Hematopoietic multipotent progenitor cell treated with erythropoietin and hydrocortisone succinate and interleukin-3 and kit ligand, for 8 days (in vitro differentiated cells): ENCODE data around the gene SAMD4A.
"Not testable (repeated sequence)": the region's sequence is repeated elsewhere in the genome, so short reads cannot be mapped to it uniquely, and the experiment has no call there.

Source experiments
- DNase-seq: peaks from one replicate; pipeline ENCODE4 v3.0.0-alpha.2; 2015

Gene SAMD4A

DNA sequence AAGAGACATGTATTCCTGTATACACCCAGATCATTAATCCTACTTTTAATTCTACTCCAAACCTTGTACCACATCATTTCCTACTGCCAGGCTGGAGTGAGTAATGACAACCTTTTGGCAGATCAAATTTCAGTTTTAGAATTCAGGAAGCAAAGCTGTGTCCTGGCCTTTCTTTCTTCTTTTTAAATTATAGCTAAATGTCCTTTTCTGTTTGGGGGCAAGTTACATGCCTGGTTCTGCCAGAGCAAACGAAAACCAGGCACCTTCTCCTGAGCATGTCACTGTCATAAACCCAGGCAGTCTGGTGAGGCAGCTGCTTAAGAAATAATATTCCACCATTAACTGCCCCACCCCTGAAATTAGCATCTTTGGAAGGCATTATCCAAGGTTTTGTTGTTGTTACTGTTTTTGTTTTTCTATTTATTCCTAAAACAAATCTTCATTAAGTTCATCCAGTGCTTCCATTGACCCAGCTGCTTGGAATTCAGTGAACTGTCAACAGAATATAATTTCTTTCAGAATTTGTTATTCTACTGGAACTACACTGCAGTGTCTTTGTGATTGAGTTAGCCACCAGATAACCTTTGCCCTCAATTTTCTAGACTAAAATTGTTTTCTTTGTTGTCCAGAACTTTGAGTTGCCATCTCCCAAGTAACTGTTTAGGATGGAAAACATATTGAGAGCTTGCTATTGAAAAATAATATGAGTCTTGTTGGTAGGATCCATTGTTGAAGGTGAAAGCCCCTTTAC lies 33.2 kb downstream of the SAMD4A start:
- DNase-seq: no peak

DNA sequence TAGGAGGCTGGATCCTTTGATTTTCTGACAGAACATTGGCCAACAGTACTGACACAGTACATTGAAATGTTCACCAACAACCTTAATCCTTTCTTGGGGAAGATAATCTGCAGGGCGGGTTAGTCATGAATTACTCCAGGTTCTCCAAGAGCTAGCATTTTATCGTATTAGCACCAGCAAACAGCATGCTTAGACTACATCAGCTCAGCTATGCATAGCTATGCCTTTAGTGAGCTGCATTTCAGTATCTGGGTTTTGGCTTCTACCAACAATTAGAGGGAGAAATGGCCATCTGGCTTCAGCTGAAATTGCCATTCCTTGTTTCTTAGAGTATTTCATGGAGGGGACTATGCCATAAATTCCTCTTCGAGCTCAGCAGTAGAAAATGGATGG lies 33.8 kb downstream of the SAMD4A start:
- DNase-seq: no peak

DNA sequence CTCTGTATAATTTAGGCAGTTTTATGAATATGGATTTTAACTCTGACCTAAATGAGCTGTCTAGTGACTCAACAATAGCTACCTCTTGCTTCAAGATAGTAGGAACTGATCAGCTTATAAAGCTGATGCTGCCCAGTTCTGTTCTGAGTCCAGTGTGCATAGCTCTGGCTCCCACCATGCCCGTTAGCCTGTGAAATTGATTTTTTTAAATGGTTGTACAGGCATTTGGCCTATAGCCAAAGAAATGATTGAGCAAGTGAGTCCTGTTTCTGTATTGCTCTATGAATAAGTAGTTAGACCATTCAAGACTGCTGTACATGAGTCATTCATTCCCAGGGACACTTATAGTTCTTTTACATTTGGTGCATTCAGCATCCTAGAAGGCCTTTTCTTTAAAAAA lies 36.4 kb downstream of the SAMD4A start:
- DNase-seq: no peak

DNA sequence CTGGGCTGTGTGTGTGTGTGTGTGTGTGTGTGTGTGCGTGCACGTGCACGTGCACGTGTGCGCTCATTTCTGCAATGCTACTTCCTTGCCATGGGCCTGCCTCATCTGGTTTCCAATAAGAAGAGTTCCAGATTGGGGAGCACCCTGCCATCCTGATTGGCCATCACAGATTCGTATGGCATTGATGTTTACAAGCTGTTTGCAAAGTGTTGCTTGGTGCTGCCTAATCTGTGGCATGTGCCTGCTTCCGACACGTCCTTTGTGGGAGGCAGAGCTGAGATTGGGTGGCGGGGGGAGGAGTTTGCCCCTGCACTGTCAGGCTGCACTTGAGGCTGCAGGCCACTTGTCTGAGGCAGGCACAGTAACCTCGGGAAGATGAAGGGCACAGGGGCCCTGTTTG lies 39.2 kb downstream of the SAMD4A start:
- DNase-seq: no peak

DNA sequence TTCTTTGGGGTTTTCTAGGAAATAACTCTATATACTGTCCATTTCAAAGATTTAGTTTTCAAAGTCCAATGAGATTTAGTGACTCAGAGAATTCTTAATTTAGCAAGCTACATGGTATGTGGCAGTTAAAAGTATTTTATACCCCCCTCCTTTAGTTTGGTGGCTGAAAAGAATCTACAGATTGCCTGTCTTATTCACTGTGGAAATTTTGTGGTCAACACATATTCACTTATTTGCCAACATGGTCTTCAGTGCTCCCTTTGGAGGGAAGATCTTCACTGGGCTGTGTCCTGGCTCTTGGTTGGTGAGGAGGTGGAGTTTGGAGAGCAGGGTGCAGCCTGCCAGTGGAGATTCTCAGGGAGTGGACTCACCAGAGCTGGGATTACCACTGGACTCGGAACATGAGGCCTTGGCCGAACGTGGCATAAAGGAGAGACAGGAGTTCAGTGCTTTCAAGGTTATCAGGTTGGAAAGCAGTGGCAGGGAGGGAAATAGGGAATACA lies 39.8 kb downstream of the SAMD4A start:
- no peak for DNase-seq

DNA sequence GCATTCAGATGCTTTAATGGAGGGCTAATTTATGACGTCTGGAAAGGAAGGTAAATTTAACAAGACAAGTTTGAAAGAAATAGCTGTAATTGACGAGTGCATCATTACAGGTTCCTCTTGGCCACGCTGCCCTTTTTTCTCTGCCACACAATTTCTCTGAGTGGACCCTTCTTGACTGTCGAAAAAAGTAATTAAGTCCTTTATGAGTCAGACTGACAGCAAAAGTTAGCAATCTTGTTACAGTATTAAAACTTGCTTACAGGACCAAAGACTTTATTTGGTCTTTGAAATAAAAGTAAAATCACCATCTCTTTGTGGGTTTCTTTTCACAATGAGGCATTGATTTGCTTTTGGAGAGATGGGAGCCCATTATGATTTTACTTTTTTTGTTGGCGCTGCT lies 42.6 kb downstream of the SAMD4A start:
- DNase-seq: no peak

DNA sequence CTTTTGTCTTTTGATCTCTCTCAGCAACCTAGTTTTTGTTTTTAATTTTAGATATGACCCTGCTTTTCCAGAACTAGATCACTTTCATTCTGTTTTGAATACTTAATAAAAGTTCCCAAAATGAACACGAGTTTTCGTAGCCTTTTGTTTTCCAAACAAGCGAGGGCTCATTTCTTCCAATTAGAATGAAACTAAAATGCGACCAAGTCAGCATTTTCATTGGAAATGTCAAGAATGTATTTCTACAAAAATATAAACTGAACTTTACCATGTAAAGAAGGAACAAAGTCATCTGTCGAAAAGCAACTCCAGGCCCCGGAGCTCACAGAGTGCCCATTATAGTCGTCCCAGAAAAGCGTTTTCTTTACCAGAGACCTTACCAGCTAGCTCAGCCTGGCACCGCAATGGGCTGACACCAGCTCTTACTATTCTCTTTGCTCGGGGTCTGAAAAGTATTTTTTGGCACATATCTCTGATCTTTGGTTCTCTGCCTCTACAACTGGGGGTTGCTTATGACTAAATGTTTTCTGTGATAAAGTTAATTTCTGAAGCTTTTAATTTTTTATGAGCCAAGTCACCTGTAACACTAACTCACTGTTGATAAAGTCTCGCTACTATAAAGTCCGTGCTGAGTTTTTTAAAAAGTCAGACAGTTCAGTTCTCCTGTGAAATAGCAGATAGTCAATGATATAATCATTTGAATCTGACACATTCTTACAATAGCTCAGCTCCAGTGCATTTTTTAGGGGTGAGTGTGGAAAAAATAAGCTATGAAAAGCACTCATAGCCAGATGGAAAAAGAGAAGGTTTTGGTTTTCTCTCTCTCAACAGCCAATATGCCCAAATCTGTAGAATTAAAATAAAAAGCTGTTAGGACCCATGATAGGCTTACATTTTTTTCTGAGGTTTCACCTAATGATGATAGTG lies 43.4 kb downstream of the SAMD4A start:
- no peak for DNase-seq

DNA sequence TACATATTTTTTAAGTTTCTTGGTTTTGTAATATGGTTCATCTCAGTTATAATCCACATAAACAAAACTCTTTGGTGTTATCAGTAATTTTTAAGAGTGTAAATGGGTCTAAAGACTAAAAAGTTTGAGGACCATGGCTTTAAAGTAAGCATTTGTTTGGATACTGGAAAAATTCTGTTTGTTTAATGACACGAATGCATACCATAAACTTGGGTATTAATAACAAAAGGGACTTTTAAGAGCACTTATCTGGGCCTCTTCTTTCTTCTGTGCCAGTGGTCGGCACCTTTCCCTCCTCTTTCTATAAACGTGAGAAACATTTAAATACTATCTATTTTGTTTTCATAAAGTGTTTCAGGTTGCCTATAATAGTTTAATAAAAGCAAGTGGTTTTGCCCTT lies 47.4 kb downstream of the SAMD4A start:
- DNase-seq: no peak

DNA sequence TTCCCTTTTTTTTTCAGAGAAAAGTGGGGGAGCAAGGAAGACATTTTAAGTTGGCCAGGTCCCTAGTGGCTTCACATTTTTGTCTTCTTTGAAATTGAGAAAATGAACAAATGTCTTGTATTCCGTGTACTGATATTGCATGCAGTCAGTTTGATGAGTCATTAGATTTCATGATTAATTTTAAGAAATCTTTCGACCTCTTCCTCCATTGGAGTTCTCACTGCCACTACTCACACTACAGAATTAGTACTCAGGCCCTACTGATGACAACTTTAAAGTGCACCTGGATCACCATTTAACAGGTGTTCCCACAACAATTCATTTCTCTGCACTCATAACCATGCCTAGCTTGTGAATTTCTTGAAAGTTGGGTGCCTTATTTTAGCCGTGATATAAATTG lies 50.5 kb downstream of the SAMD4A start:
- no peak for DNase-seq

DNA sequence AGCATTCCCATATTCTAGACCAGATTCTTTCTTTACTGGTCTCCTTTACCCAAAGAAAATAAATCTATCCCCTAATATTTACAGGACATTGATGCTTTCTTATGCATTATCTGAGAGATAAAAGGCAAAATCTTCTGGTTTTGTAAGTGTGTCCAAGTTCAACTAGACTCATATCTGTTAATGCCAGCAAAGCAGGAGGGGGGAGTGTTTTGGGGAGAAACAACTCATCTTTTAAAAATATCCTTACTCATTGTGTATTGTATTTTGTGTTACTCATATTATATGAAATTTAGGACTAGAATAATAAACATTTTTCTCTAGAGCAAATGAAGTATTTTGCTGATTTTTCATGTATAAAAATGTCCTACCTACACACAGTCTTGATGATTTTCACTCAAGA lies 54.8 kb downstream of the SAMD4A start:
- DNase-seq: no peak

DNA sequence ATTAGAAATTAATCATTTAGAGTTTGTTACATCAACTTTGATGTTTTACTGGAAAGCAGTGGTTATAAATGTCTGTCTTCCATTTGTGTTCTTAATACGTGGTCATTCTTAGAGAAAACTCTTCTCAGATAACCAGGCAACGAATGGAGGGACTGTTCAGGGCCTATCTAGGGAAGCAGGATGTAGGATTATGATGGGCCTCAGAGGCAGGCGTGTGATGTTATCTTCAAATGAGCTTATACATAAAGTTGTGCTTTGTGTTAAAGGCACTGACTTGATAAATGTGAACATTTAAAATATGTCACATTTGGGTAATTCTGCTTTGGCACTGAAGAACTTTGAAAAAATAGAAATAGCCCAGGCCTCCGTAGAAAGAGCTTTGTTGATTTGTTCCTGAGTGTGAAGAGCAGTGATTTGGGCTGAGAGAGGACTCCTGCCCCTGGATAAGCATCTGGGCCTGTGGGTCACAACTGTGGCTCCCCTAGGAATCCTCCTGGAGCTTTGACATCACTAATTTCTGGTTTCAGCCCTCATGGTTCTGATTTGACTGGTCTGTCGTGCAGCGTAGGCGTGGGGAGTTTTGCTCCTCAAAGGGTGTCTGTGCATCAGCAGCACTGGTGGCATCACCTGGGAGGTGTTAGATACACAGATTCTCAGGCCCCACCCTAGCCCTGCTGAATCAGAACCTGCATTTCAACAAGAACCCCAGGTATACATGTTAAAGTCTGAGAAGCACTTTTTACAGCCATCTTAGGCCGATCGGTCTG lies 55.4 kb downstream of the SAMD4A start:
- no peak for DNase-seq

DNA sequence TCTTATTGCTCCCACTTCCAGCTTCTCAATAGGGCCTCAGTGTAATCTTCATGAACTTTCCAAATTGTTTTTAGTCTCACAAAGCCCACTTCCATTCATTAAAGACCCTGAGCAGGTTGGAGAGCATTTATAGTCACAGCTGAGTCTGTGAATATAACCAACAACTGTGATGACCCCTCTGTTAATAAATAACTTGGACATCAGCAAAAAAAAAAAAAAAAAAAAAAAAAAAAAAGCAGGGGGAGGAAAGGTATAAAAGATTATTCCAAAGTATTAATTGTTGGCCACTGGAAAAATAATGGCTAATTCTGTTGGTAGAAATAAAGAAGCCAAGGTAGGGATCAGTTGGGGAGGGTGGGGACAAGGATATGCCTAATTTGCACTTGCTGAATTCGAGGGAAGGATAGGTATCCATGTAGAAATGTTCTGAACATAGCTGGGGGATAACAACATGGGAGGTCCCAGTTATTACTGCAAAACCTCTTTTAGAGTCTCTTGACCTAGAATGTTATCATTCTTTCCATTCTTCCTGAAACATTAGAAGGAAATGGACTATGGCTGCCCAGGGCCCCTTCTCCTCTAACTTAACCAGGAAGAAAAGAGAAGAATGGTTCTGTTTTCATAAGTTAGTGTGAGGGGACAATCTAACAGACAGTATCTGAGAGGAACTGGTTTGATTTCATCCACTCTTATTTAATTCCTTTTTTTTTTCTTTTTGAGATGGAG lies 56.5 kb downstream of the SAMD4A start:
- DNase-seq: no peak

DNA sequence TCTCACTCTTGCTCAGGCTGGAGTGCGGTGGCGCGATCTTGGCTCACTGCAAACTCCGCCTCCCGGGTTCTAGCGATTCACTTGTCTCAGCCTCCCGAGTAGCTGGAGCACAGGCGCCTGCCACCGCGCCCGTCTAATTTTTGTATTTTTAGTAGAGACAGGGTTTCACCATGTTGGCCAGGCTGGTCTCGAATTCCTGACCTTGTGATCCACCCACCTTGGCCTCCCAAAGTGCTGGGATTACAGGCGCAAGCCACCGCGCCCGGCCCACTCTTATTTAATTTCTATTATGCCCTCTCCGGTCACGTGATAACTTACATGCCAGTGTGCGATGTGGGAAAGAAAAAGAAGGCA lies 57.1 kb downstream of the SAMD4A start:
- DNase-seq: not testable (repeated sequence)

DNA sequence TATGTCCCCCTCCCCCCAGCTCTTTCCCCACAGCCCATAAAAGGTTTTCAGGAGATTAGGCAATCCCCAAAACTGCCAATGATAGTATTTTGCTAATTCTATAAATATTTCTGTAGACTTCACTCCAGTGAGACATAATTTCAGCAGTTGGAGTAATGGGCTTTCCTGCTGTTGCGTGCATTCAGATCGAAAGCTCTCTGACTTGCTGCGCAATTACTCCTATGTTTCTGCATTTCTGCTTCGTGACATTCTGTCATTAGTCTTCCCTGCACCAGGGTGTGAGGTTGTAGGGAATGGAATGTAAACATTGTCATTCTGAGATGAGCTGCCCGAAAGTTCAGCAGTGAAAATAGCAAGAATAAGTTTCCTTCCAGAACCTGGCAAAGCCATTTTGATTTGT lies 58.2 kb downstream of the SAMD4A start:
- no peak for DNase-seq

DNA sequence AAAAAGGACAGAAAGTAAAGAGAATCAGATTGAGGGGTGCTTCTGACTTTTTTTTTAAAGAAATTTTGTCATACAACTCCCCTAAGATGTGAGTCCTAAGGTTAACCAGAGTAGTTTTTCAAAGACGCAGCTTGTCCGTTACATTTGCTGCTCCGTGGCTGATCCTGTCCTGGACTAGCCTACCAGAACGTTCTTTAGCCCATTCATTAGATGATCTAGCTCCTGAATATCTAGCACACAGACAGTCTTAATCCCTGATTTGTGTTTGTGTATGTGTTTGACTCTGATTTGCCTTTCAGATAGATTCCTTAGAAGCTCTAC lies 60.3 kb downstream of the SAMD4A start:
- no peak for DNase-seq

DNA sequence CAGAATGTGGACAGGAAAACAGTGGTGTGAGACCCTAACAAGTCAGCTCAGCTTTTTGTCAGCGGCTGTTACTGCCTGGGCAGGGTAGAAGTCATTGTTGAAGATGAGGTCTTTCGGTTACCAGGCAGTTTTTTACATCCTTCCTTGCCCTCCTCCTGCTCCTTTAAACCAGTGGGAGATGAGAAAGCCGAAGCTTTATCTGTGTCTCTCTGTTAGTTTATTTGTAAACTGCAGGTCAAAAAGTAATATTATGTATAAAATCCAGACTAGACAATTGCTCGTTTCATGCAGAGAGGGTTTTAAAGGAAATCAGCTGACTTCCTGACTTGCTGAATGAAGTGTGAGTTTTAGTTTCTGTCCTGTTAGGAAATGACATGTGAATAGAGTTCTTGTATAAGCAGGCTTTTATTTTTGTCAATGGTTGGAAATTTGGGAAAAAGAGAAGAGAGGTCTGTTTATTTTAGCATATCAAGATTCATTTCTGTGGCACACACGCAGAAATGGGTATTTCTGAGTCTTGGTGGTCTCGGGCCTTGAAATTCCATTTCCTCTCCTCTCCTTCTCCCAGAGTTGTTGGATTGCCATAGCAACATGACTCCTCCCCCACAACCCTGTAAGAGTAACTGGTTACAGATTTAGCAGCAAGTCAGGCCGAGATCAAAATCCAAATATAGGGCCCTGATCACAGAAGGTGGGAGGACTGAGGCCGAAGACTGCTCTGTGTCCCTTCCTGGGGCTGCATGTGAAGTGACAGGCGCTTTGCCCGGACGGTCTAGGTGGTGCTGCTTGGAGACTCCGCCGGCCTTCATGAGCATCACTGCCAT lies 60.8 kb downstream of the SAMD4A start:
- no peak for DNase-seq

DNA sequence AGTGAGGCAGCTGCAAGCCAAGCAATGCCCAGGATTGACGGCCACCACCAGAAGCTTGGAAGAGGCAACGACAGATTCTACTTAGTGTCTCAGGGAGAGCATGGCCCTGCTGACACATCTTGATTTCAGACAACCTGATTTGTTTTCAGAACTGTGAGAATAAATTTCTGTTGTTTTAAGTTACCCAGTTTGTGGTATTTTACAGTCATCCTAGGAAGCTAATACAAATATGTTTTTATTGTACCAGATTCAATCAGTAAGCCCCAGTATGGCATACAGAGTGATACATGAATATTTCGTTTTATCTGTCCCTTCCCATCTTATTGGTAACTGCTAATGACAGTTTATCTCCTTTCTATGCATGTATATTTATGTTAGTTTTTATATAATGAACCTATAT lies 62.3 kb downstream of the SAMD4A start:
- no peak for DNase-seq

DNA sequence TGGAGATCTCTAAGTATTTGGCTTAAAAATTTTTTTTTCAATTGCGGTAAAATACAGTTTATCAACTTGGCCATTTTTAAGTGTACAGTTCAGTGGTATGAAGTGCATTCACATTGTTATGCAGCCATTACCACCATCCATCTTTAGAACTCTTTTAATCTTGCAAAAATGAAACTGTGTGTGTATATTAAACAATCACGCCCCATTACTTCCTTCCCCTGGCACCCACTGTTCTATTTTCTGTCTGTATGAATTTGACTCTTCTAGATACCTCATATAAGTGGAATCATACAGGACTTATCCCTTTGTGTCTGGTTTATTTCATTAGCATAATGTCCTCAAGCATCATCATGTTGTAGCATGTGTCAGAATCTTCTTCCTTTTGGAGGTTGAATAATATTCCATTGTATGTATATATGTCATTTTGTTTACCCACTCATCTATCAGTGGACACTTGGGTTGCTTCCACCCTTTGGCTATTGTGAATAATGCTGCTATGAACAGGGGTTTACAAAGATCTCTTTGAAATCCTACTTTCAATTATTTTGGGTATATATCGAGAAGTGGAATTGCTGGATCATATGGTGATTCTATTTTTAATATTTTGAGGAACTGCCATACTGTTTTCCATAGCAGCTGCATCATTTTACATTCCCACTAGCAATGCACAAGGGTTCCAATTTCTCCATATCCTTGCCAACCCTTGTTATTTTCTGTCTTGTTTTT lies 62.9 kb downstream of the SAMD4A start:
- DNase-seq: no peak

DNA sequence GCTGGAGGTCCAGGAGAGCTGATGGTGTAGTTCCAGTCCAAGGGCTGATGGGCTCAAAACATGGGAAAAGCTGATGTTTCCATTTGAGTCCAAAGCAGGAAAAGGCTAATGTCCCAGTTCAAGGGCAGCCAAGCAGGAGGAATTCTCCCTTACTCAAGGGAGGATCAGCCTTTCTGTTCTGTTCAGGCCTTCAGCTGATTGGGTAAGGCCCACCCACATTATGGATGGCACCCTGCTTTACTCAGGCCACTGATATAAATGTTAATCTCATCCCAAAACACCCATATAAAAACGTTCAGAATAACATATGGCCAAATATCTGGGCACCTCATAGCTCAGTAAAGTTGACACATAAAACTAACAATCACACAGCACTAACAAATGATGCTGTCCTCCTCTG lies 64.1 kb downstream of the SAMD4A start:
- no peak for DNase-seq

DNA sequence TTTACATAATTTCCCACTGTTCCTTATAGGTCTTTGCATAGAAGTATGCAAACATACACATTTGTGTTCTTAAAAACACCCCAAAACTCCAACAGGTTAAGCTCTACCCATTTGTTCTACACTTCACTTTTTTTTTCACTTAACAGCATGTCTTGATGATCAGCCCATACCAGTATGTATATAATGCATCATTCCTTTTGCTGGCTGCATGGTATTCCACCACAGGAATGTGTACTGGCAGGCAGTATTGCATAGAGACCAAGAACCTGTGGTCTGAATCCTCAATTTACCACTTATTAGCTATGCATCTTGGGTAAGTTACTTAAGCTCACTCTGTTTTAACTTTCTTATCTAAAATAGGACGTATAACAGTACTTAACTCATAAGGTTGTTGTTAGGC lies 65.5 kb downstream of the SAMD4A start:
- no peak for DNase-seq

DNA sequence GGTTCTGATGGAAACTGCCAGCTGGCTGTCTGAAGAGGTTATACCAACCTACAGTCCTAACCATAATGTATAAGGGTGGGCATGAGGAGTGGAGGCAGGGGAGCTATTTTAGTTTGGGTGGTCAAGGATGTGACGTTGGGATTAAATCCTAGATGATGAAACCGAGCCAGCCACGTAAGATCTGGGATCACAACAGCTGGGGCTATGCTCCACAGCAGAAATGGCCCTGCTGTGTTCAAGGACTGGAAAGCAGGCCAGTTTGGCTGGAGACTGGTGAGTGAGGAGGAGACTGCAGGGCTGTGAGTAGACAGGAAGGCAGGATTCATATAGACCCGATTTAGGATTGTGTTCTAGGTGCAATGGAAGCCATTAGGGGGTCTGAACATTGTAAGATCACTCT lies 66.1 kb downstream of the SAMD4A start:
- DNase-seq: no peak
